Mesothelial cell of epicardium (in vitro differentiated cells): Measurements from ENCODE around the gene MAD1L1. TPM values are rescaled to one million over a fixed set of nuclear protein-coding genes. Genes with fewer than 3 reads are reported as not detected.
A peak's percentile ranks its signal among the peaks of the same experiment; 100 is the strongest.

Source experiments
- DNase-seq, 2 experiments: peaks; one replicate each; pipeline ENCODE4 v3.0.0; 2021; ENCODE audit warnings: low spot score in 2 of 2; ENCODE audit not compliant: unreplicated experiment in 2 of 2
- H3K27ac Mint-ChIP-seq: 2 replicates; pipeline ENCODE4 v1.8.0; 2021; ENCODE audit warnings: mixed read lengths
- H3K27me3 Mint-ChIP-seq: 2 replicates; pipeline ENCODE4 v1.8.0; 2021; ENCODE audit warnings: low read depth, mixed read lengths
- H3K36me3 Mint-ChIP-seq: 2 replicates; pipeline ENCODE4 v1.8.0; 2021; ENCODE audit warnings: mixed read lengths
- H3K4me1 Mint-ChIP-seq: 2 replicates; pipeline ENCODE4 v1.8.0; 2021; ENCODE audit warnings: mixed read lengths
- H3K4me3 Mint-ChIP-seq: 2 replicates; pipeline ENCODE4 v1.8.0; 2021; ENCODE audit warnings: mild to moderate bottlenecking, moderate library complexity, mixed read lengths
- H3K9me3 Mint-ChIP-seq: 2 replicates; pipeline ENCODE4 v1.8.0; 2021; ENCODE audit warnings: mixed read lengths
- total RNA-seq: library from RNA; stranded (reverse); gene quantifications from 3 replicates; pipeline ENCODE4 v1.2.1, GENCODE V29; 2021
- TF ChIP-seq, protein P1 (sequence below): fragments of 200-600 bp; sonication (generic); IDR thresholded peaks from one replicate; pipeline ENCODE4 v1.5.0; 2021; ENCODE audit warnings: antibody characterized with exemption; ENCODE audit not compliant: unreplicated experiment

Gene MAD1L1
- total RNA-seq, 1 donor from 2014 or later: 45.0 TPM

DNA sequence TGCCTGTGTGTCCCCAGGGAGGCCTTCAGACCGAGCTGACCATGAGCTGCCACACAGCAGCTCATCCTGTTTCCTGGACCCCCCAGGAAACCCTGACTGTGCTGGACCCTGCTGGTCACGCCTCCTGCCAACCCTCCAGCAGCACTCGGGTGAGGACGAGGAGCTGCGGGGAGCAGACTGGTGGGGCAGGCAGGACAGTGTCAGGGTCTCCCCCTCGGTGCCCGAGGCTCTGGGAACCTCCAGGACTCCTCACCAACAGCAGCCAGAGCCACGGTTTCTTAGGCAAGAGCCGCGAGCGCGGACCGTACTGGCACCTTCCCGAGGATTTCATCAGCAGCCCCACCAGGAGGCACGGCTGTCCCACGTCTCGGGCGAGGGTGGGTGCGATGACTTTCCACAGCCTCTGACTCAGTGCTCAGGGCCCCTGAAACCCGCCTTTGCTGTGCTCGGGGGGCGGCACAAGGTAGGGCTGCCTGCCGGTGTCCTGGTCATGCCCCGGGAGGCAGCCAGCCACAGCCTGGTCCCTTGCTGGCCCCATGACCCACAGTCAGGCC is 375.8 kb downstream of the MAD1L1 start:
- TF ChIP-seq, protein P1, sequence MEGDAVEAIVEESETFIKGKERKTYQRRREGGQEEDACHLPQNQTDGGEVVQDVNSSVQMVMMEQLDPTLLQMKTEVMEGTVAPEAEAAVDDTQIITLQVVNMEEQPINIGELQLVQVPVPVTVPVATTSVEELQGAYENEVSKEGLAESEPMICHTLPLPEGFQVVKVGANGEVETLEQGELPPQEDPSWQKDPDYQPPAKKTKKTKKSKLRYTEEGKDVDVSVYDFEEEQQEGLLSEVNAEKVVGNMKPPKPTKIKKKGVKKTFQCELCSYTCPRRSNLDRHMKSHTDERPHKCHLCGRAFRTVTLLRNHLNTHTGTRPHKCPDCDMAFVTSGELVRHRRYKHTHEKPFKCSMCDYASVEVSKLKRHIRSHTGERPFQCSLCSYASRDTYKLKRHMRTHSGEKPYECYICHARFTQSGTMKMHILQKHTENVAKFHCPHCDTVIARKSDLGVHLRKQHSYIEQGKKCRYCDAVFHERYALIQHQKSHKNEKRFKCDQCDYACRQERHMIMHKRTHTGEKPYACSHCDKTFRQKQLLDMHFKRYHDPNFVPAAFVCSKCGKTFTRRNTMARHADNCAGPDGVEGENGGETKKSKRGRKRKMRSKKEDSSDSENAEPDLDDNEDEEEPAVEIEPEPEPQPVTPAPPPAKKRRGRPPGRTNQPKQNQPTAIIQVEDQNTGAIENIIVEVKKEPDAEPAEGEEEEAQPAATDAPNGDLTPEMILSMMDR: no peak
- Mint-ChIP-seq H3K27ac (no peak overlapping the region), H3K27me3 (peaks cover 12% of the 10 kb centered on the region), H3K9me3 (no peaks in the 10 kb centered on the region), H3K4me3 (no peak overlapping the region), H3K4me1 (peaks cover 18% of the 10 kb centered on the region), H3K36me3 (no peaks in the 10 kb centered on the region)
- peak in 1 of 2 experiments; percentile 16 for DNase-seq

DNA sequence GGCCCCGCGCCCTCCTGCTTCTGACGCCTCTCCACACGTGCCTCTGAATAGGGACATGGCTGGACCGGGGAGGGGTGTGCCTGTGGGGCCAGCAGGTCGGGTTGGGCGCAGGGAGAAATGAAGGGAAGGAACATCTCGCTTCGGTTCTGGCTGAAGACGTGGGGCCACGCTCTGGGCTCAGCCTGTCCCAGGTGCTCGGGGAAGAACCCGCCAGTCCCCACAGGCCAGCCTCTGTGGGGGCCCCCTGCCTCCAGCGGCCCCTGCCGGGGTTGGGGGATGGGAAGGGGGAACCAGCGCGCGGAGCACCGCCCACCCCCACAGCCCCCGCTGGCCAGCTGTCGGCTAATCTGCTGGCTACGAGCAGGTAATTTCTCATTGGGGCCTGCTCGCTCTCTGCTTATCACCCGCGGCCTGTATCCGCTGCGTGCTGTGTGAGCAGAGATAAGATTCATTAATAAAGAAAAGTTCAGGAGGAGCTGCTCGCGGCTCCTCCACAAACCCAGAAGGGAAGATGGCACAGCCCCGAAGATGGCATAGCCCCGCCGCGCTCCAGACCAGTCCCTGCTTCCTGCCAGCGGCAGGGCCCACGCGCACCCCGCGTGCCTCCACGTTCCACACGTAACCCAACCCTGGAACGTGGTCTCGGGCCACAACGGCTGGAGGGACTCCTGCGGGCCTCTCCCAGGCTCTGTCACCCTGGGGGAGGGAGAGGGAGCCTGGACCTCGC is 376.4 kb downstream of the MAD1L1 start:
- no peaks in the 10 kb centered on the region for H3K36me3 Mint-ChIP-seq
- peaks cover 24% of the 10 kb centered on the region for H3K4me1 Mint-ChIP-seq
- H3K9me3 Mint-ChIP-seq: no peaks in the 10 kb centered on the region
- no peak overlapping the region for H3K4me3 Mint-ChIP-seq
- TF ChIP-seq, protein P1: no peak
- no peak overlapping the region for H3K27ac Mint-ChIP-seq
- peaks cover 18% of the 10 kb centered on the region for H3K27me3 Mint-ChIP-seq
- peak in 1 of 2 experiments; percentile 22 for DNase-seq

DNA sequence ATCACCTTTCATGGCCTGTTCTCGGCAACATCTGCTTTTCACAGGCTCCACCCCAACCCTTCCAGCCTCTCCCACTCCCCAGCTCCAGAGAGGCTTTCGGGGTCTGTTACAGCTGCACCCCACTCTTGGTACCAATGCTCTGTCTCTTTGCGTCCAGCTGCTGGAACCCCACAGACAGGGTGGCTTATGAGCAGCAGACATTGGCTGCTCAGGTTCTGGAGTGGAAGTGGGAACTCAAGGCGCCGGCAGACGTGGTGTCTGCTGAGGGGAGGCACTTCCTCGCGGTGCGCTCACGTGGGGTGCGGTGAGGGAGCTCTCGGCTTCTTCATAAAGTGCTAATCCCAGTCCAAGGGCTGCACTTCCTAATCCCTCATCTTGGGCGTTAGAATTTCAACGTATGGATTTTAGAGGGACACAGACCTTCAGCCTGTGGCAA is 377.0 kb downstream of the MAD1L1 start:
- DNase-seq: peak in 1 of 2 experiments; percentile 34
- Mint-ChIP-seq H3K4me1 (peaks cover 25% of the 10 kb centered on the region), H3K27me3 (peaks cover 18% of the 10 kb centered on the region), H3K36me3 (no peaks in the 10 kb centered on the region), H3K27ac (no peak overlapping the region), H3K9me3 (no peaks in the 10 kb centered on the region), H3K4me3 (no peak overlapping the region)
- TF ChIP-seq, protein P1: no peak

DNA sequence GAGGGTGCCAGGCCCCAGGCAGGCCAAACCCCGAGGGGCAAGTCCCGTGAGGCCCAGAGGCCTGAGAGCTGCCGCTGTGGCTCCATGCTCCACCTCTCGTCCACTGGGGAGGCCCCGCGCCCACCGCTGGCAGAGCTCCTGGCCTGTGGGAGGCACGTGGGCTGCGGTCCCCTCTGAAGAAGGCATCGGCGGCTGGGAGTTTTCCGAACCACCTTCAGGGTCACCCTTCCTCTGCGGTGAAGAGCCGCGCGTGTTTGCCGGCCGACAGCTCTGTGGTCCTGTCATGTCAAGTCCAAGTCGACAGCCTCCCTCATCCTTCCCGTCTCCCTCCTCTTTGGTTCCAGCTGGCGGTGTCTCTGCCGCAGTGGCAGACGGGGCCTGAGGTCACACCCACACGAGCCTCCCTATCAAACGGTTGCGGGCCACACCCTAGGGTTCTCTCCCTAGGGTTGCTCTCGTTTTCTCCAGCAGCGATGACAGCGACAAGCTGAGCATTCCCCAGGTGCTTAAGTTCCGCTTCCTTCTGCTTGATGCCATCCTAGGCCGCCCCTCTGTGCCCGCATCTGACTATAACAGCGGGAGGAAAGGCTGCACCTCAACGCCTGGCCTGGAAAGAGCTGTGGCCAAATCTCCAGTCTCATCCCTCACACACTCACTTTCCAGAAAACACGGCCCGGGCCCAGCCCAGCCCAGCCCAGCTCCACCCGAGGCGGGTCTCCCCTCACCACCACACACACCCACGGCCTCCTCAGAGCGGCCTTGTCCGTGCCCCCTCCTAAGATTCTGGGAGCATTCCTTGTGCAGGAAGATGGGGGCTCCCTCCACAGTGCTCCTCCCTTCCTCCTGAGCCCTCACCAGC is 377.6 kb downstream of the MAD1L1 start:
- no peaks in the 10 kb centered on the region for H3K36me3 Mint-ChIP-seq
- no peak overlapping the region for H3K27ac Mint-ChIP-seq
- peaks cover 14% of the 10 kb centered on the region for H3K27me3 Mint-ChIP-seq
- no peak overlapping the region for H3K4me3 Mint-ChIP-seq
- no peaks in the 10 kb centered on the region for H3K9me3 Mint-ChIP-seq
- peaks cover 25% of the 10 kb centered on the region for H3K4me1 Mint-ChIP-seq
- peak; percentile 20 to 34 for DNase-seq
- TF ChIP-seq, protein P1: no peak

DNA sequence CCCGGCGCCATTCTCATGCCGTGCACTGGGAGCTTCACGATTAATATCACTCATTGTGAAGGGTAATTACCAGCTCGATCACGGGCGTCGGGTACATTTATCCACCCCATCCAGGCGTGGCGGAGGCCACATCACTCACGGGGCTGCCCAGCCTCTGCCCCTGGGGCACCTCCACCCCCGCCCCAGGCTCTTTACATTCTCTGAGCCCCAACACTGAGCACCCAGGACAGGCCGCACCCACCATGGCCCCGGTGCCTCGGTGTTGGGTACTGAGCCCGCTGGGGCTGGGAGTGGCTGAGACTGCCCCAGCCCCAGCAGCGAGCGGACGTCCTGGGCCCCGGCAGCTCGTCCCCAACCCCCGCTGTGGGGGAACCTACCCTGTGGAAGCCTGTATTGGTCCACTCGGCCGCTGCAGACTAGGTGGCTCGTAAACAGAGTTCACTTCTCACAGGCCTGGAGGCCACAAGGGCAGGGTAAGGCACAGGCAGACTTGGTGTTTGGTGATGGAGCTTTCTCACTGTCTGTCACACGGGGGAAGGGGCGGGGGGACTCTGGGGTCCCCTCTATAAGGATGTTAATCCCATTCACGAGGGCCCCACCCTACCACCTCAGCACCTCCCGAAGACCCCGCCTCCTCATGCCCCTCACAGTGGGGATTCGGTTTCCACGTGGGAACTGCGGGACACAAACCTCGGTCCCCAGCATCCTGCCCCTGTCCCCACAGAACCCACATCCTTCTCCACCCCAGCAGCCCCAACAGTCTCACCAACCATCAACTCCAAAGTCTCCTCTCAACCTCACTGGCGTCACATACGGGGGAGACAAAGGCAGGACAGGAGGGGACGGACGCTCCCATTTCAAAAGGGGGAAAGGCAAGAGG is 378.5 kb downstream of the MAD1L1 start:
- Mint-ChIP-seq H3K36me3 (no peaks in the 10 kb centered on the region), H3K27ac (no peak overlapping the region), H3K27me3 (peaks cover 14% of the 10 kb centered on the region), H3K4me1 (peaks cover 25% of the 10 kb centered on the region), H3K9me3 (no peaks in the 10 kb centered on the region), H3K4me3 (peak overlapping the region; percentile 30)
- DNase-seq: peak; percentile 16 to 38
- TF ChIP-seq, protein P1: no peak
